GM20000 (cell line): Measurements from ENCODE around the gene SNX22.

Source experiments
- DNase-seq: peaks from one replicate; pipeline ENCODE4 v3.0.0; 2012; ENCODE audit warnings: low spot score
- TF ChIP-seq, protein P1 (sequence below): IDR thresholded peaks from 2 replicates; pipeline ENCODE4 v1.5.1; 2012; ENCODE audit warnings: mild to moderate bottlenecking, control low read depth; ENCODE audit errors: extremely low read depth, missing control alignments

SNX22 gene

GRCh38 chr15:64152507-64153387 lies 1.2 kb downstream of the SNX22 start:
- peak; percentile 58 for DNase-seq
- TF ChIP-seq, protein P1, sequence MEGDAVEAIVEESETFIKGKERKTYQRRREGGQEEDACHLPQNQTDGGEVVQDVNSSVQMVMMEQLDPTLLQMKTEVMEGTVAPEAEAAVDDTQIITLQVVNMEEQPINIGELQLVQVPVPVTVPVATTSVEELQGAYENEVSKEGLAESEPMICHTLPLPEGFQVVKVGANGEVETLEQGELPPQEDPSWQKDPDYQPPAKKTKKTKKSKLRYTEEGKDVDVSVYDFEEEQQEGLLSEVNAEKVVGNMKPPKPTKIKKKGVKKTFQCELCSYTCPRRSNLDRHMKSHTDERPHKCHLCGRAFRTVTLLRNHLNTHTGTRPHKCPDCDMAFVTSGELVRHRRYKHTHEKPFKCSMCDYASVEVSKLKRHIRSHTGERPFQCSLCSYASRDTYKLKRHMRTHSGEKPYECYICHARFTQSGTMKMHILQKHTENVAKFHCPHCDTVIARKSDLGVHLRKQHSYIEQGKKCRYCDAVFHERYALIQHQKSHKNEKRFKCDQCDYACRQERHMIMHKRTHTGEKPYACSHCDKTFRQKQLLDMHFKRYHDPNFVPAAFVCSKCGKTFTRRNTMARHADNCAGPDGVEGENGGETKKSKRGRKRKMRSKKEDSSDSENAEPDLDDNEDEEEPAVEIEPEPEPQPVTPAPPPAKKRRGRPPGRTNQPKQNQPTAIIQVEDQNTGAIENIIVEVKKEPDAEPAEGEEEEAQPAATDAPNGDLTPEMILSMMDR = no peak

GRCh38 chr15:64153480-64154367 lies 2.2 kb downstream of the SNX22 start:
- DNase-seq = peak; percentile 92
- TF ChIP-seq, protein P1 = peak; percentile 100

DNA sequence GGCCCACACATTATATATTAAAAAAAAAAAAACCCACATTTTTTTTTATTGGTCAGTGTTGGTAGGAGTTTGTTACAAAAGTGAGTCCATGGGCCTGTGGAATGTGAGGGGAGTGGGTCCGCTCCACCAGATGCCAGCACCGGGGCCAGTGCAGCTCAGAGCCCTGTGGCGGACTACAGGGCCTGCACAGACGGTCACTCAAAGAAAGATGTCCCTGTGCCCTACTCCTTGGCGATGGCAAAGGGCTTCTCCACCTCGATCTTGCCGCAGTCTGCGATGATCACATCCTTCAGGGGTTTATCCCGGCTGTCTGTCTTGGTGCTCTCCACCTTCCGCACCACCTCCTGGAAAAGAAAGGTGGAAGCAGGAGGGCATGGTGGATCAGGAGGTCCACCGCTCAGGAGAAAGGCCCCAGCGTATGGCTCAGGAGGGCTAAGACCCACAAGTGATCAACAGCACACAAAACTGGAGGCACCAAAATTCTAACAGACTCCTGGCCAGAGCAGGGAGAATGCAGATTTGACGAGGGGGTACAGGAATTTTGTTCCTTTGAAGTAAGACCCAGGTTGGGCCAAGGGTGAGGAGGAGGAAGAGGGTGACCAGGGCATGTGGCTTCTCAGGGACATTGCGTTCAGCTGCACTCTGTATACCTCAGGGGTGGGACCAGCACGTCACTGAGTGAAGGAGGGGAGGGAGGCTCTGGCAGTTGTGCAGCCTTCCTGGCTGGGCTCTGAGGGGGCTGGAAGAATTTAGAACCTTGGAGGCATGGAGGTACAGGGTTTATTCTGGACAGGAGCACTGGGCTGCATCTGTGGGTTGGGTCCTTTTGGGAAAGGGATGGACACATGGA lies 4.5 kb downstream of the SNX22 start:
- TF ChIP-seq, protein P1 = no peak
- DNase-seq = no peak

DNA sequence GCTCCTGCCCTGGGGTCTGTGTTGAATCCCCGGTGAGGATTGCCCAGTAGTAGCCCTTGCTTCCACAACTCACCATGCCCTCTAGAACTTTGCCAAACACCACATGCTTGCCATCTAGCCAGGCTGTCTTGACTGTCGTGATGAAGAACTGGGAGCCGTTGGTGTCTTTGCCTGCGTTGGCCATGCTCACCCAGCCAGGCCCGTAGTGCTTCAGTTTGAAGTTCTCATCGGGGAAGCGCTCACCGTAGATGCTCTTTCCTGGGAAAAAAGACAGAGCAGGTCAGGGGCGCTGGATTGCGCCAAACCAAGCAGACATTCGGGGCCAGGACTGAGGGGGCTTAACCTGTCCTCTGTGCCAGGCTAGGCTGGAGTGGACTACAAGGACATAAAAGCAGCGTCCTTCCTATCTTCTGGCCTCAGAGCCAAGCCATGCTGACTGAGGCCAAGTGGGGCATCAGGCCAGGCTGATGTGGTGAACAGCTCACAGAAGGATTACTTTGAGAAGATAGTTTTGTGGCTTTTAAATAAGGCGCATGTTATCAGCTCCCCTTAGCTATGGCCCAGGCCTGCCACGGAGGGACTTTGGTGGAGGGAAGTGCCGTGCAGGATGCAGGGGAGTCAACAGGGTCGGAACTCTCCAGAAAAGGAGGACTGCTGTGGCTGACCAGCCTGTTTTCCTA lies 5.3 kb downstream of the SNX22 start:
- TF ChIP-seq, protein P1 = no peak

DNA sequence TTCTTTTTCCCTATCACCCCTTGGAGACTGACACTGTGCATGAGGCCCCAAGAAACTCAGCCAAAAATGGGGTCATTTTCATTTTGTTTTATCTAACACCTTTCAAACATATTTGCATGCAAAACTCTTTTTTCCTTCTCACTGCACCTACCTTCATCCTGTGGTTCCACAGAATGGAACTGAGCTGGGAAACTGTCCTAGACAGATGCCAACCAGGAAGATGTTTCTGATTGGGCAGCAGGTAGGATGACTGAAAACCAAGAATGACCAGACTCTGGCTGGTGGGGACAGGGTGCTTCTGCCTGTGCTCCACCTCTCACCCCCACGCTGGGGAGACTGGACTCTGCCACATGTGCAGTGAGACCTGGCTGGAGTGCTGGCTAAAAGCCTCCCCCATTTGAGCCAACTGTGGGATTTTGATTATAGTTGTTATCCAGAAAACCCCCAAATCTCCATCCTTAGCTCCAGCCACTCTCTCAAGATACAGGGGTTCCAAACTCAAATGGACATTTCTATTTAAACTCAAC lies 6.1 kb downstream of the SNX22 start:
- TF ChIP-seq, protein P1 = no peak
- no peak for DNase-seq

More for the DNA sequence above, 5.3 kb downstream of the SNX22 start:
- DNase-seq = no peak

GRCh38 chr15:64158363-64159134 lies 7.0 kb downstream of the SNX22 start:
- TF ChIP-seq, protein P1 = no peak
- DNase-seq = no peak
